Fibroblast of pulmonary artery (primary cell): ENCODE measurements around the gene AGPAT3.

Source experiments
- DNase-seq: peaks from one replicate; pipeline ENCODE4 v3.0.0-alpha.2; 2010; ENCODE audit warnings: low read depth
- H3K4me3 ChIP-seq: replicated peaks from 2 replicates; pipeline ENCODE4 v1.5.1; 2011; ENCODE audit warnings: low read depth, mild to moderate bottlenecking, control low read depth, low read length, moderate library complexity
- TF ChIP-seq, protein P1 (sequence below): IDR thresholded peaks from 2 replicates; pipeline ENCODE4 v1.5.1; 2011; ENCODE audit warnings: mild to moderate bottlenecking, control low read depth, low read length, inconsistent platforms; ENCODE audit errors: missing control alignments

Gene AGPAT3

DNA sequence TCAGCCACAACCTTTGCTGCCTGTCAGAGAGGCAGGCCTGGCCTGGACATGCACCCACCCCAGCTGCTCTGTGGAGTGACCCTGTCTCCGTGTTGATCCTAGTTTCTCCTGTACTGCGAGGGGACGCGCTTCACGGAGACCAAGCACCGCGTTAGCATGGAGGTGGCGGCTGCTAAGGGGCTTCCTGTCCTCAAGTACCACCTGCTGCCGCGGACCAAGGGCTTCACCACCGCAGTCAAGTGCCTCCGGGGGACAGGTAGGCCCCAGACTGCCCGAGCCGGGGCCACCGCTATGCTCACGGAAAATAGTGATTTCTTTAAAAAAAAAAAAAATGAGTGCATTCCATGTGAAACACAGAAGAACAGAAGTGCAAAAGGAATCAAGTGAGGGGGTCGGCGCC lies 105.5 kb downstream of the AGPAT3 start:
- no peak overlapping the region for H3K4me3 ChIP-seq
- DNase-seq, result no peak
- TF ChIP-seq, protein P1, sequence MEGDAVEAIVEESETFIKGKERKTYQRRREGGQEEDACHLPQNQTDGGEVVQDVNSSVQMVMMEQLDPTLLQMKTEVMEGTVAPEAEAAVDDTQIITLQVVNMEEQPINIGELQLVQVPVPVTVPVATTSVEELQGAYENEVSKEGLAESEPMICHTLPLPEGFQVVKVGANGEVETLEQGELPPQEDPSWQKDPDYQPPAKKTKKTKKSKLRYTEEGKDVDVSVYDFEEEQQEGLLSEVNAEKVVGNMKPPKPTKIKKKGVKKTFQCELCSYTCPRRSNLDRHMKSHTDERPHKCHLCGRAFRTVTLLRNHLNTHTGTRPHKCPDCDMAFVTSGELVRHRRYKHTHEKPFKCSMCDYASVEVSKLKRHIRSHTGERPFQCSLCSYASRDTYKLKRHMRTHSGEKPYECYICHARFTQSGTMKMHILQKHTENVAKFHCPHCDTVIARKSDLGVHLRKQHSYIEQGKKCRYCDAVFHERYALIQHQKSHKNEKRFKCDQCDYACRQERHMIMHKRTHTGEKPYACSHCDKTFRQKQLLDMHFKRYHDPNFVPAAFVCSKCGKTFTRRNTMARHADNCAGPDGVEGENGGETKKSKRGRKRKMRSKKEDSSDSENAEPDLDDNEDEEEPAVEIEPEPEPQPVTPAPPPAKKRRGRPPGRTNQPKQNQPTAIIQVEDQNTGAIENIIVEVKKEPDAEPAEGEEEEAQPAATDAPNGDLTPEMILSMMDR, result no peak

DNA sequence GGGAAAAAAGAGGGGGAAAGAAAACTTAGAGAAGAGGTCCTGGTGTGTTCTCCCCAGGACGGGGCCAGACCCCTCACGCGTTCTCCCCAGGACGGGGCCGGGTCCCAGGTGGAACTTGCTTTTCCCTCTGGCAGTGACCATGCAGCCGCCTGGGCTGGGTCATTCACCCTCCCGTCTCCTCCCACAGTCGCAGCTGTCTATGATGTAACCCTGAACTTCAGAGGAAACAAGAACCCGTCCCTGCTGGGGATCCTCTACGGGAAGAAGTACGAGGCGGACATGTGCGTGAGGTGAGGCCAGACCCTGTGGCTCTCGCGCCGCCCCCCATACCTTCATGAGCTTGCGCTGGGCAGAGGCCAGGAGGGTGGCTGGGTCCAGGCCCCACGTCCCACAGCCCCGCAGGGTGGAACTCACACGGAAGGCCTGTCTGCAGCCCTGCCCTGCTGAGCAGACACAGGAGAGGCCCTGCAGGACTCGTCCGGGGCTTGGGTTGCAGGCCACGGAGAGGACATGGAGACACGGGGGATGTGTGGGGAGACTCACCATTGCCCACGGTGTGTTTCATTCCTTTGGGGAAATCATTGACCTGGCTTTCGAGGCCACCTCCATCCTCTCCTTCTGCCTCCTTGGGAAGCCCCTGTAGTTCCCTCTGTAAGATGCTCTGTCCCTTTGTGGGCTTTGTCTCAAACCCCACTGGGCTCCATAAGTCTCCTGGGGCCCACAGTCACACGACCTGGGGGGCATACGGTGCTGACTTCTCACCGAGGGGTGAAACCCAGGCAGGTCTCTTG lies 106.4 kb downstream of the AGPAT3 start:
- no peak overlapping the region for H3K4me3 ChIP-seq
- DNase-seq, result no peak
- TF ChIP-seq, protein P1, result no peak

DNA sequence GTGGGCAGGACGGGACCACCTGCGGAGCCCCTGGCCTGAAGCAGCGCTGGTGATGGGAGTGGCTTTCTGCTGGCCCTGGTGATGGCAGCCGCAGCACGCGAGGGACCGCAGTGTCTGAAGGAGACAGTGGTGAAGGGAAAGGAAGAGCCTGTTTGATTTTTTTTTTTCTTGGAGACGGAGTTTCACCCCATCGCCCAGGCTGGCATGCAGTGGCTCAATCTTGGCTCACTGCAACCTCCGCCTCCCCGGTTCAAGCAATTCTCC lies 106.9 kb downstream of the AGPAT3 start:
- no peak overlapping the region for H3K4me3 ChIP-seq
- DNase-seq, result no peak
- TF ChIP-seq, protein P1, result no peak

DNA sequence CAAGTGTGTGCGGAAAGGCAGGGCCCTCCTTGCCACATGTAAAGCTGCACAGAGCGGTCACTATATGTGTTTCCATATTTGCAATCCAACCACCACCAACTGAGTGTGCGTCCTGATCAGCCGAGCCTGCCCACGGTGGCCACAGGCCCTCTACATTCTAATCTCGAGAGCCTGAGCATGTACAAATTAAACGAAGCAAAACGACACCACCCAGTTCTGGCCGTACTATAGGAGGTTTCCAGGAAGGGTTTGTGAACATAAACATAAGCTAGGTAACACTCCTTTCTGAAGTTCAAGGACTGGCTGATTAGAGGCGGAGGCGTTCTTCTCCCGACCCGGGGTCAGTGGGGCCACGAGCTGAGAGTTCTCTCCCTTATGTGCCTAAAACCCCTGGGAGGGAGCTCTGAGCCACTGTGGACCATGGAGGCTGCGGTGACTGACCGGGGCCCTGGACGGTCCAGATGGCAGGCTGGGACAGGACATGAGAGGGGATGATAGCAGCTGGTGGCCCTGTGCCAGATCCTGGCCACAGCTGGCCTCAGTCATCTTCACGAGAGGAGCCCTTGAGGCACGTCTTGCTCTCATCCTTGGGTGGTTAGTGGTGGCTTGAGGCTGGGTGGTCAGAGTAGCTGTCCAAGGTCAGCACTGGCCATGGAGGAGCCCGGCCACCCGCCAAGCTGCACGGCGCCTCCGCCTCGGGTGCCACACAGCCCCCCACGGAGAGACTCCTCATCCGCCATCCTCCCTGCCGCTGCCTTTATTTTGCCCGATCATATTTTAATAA lies 108.0 kb downstream of the AGPAT3 start:
- TF ChIP-seq, protein P1, result no peak
- no peak overlapping the region for H3K4me3 ChIP-seq
- DNase-seq, result no peak

DNA sequence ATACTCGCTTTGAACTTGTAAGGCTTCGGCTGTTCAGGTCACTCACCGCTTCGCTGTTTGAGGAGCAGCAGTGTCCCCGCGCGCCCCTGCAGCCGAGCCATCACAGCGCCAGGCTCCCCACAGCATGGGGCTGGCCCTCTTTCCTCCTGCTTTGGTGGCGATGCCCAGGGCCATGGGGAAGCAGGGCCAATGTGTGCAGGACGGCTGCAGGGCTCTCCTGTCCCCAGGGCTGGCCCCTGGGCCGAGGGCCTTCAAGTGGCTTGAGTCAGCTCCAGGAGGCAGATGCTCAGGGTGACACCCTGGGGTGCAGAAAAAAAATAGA lies 108.6 kb downstream of the AGPAT3 start:
- no peak for DNase-seq
- TF ChIP-seq, protein P1, result no peak
- no peak overlapping the region for H3K4me3 ChIP-seq

DNA sequence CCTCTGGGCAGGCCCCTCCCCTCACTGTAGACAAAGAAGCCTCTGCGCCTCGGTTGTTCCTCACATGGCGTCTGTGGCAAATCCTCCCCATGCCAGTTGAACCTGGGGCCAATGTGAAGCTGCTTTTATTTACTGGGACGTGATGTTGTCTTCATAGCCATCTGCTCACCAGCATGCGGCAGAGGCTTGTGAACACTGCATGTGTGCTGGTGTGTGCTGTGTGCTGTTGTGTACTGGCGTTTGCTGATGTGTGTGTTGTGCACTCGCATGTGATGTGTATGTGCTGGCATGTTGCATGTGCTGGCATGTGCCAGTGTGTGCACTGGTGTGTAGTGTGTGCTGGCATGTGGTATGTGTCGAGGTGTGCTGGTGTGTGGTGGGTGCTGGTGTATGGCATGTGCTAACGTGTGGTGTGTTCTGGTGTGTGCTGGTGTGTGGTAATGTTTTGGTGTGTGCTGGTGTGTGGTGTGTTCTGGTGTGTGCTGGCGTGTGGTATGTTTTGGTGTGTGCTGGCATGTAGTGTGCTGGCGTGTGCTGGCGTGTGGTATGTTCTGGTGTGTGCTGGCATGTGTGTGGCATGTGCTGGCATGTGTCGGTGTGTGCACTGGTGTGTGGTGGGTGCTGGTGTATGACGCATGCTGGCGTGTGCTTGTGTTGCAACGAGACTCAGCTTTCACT lies 109.9 kb downstream of the AGPAT3 start:
- DNase-seq, result no peak
- no peak overlapping the region for H3K4me3 ChIP-seq
- TF ChIP-seq, protein P1, result no peak
